GM18868 (cell line): ENCODE measurements around the gene PPIG.
"Not testable (repeated sequence)": the region's sequence is repeated elsewhere in the genome, so short reads cannot be mapped to it uniquely, and the experiment has no call there.

ENCODE experiments used
- ATAC-seq: cut with Tn5 transposase; IDR thresholded peaks from one replicate; pipeline ENCODE4 v1.9.1; 2021; ENCODE audit warnings: mild to moderate bottlenecking, moderate library complexity; ENCODE audit not compliant: unreplicated experiment

The PPIG gene

DNA sequence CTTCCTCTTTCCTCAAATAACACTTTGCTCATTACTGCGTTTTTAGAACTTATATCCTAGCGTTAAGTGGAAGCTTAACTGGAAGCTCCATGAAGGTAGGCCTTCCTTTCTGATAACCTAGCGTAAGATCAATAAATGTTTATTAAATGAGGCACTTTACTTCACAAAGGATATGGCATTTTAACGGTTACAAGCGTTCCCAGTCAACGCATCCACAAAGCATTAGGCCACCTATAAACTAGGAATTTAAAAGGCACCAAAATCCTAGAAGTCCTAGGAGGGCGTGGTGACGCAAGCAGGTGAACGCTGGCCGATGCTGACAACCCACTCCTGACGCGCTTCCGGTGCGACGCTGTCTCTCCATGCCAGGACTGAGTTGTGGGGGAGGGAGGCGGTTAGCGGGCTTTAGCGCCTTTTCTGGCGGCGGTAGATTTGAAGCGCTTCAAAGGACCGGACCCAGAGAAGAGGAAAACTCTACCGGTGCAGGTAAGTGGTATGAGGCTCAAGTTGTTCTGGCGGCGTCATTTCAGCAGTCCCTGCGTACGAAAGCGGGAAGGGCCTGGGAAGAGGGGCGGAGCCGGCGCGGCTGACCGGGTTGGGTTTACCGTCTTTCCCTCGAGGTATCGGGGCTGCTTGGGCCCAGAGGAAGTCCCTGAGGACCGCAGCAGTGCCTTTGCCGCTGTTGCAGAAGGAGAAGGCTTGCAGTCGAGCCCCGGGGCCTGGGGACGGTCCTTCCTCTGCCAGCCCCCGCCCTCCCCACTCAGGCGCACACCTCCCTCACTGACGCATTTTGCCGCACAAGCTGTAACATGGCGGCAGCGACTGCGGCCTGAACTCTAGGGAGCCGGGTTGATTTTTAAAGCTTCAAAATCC is at the start of gene PPIG:
TSS of gene PPIG (plus strand) at position 347 of the 873 bp plus-strand sequence. CDS start 19,691 bp downstream, outside the sequence.
- ATAC-seq = peak; percentile 91

DNA sequence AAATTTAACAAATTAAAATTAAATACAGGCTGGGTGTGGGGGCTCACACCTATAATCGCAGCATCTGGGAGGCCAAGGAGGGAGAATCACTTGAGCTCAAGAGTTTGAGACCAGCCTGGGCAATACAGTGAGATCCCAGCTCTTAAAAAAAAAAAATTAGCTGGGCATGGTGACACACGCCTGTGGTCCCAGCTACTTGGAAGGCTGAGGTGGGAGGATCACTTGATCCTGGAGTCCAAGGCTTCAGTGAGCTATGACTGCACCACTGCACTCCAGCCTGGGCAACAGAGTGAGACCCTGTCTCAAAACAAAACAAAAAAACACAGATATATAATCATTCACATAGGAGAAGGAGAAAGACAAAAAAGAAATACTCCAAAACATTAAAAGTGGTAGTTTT is 44.7 kb upstream of the PPIG start:
- not testable (repeated sequence) for ATAC-seq

DNA sequence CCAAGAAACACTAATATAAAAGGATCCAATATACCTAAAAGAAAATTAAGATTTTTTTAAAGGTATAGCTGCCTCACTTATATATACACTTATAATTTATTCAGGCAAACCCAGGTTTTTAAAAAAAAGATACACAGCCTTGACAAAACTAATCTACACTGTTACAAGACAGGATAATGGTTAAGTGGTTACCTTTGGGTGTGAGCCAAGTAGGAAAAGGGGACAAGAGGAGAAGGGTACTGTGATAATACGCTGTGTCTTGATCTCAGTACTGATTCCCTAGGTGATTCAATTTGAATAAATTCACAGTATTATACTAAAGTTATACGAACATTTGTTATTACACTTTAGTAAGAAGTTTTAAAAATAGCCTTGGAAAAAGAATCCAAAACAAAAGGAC is 44.0 kb upstream of the PPIG start:
- ATAC-seq = no peak

DNA sequence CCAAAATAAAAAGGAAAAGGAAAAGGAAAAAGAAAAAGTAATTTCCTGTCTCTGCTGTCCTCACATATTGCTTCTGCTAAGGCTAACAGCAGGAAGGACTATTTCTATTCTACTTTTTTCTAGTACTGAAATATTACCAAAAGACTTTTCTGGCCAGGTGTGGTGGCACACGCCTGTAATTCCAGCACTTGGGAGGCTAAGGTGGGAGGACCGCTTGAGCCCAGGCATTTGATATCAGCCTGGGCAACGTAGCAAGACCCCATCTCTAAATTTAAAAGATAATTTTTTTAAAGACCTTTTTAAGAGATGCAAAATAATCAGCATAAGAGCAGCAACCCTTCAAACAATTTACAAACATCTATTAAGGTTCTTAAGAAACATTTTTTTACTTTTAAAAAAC is 41.7 kb upstream of the PPIG start:
- ATAC-seq = no peak

DNA sequence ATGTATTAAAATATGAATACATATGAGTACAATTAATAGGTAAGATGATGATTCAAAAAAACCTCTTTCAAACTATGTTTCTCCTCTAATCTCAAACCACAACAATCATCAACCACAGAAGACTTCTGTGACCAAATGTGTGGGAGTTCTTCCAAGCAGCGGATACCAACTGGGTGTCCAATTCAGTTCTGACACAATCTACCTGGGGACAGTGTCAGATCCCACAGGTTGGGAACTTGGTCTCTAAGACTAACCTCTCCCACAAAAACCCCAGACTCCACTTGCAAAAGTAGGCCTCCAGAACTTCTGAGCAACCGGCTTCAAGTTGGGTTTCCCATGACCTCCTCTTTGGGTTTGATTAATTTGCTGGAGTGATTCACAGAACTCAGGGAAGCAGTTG is 37.4 kb upstream of the PPIG start:
- no peak for ATAC-seq

DNA sequence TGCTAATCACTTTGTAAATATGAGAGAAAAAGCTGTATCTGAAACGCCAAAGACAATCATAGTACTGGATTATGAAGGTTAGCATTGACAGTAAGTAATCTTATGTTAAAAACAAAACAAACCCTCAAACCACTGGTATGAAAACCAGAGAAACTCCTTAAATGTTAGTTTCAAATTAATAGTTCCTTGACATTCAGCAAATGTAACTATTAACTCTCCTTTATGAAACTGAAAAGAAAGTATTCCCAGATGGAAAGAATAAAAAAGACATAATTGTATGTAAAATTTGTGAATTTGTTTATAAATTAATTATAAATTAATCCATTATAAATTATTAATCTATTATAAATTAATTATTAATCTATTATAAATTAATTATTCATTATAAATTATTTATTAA is 22.8 kb upstream of the PPIG start:
- no peak for ATAC-seq

DNA sequence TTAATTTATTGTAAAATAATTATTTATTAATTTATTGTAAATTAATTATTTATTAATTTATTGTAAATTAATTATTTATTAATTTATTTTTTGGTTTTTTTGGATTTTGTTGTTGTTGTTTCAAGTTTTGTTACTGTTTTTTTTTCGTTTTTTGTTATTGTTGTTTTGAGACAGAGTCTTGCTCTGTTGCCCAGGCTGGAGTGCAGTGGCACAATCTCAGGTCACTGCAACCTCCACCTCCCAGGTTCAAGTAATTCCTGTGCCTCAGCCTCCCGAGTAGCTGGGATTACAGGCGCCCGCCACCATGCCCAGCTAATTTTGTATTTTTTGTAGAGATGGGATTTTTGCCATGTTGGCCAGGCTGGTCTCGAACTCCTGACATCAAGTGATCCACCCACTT is 22.1 kb upstream of the PPIG start:
- not testable (repeated sequence) for ATAC-seq

DNA sequence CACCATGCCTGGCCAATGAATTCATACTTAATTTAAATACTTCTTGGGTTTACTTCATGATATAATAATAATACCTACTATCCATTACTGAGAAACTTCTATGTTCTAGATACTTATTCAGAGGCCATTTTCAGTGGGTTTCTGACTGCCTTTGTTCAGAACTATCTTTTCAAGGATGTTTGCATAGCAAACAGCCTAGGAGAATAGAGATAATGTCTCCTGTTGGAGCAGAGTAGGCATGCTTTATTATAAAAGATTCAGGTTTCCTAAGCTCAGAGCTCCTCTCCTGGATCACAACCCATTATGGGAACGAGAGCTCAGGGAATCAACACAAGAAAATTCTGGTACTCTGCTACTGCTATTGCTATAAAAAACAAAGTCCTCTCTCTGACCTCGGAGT is 21.6 kb upstream of the PPIG start:
- ATAC-seq = no peak

DNA sequence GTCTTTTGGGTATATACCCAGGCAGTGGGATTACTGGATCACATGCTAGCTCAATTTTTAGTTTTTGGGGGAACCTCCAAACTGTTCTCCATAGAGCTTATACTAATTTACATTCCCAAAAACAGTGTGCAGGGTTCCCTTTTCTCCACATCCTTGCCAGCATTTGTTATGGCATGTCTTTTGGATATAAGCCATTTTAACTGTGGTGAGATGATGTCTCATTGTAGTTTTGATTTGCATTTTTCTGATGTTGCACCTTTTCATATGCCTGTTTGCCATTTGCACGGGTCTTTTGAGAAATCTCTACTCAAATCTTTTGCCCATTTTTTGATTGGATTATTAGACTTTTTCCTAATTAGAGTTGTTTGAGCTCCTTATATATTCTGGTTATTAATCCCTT is 18.5 kb upstream of the PPIG start:
- no peak for ATAC-seq

DNA sequence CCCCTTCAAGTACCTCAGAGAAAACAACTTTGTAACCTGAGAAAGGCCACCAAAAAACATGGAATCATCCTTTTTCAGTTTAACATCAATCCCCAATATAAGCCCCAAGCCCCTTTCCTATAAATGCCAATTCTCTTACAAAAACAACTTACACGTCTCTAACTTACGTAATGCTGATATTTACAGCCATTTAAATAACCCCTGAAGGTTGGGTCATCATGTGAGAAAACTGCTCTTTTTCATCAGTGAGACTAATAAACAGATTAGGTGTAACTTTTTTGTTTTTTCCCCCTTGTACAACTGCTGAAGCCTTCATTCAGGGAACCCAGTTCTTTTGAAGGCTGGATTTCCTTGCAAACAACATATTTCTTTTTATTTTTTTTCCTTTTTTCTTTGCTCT is 14.2 kb upstream of the PPIG start:
- ATAC-seq = no peak

DNA sequence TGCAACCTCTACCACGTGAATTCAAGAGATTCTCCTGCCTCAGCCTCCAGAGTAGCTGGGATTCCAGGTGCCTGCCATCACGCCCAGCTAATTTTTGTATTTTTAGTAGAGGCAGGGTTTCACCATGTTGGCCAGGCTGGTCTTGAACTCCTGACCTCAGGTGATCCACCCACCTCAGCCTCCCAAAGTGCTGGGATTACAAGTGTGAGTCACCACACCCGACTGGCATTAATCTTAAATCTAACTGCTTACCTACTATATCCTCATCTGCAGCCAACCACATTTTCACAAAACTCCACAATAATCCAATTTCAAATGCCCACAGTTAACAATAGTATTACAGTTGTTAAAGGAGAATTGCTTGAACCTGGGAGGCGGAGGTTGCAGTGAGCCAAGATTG is 13.4 kb upstream of the PPIG start:
- ATAC-seq = not testable (repeated sequence)

DNA sequence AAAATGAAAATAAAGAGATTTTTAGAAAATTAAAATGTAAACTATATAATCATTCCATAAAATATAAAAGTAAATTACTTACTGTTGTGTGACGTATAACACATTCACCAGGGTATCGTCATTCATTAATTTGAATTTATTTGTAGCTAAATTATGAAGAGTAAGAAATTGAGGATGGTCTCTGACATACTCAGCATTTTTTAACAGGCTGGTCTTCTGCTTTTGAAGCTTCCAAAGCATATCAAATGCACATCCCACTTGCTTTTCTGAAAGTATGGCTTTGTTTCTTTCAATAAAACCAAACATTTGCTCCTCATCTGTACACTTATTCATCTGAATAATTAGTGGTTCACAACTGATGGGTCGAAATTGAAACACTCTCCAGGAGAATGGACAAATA is 12.6 kb upstream of the PPIG start:
- no peak for ATAC-seq

DNA sequence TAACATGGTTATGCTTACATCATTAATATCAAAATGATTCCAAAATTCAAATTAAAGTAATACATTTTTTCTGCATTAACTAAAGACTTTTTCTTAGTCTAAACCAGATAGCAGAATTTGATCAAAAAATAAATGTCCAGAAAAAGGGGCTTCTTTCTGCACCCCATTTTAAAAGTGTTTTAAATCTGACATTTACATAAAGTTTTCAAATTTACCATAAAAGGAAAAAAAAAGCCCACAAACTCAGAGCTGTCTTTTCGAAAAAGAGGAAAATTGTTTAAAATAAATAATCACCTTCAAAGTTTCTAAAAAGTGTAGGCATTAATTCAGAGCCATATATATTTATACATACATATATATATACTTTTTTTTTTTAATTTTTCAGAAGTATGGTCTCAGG is 12.0 kb upstream of the PPIG start:
- no peak for ATAC-seq

DNA sequence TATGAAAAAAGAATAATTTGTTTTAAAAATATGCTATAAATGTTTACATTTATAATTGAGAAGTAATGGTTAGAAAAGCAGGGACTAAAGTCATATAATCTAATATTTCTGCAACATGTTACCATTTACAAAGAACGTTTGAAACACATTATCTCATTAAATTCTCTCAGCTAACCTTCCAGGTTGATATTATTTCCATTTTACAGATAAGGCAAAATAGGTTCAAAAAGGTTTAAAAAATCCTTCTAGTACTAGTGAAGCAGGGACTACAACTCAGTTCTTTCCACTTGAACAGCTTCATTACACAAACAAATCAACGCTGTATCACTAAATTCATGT is 11.4 kb upstream of the PPIG start:
- no peak for ATAC-seq

DNA sequence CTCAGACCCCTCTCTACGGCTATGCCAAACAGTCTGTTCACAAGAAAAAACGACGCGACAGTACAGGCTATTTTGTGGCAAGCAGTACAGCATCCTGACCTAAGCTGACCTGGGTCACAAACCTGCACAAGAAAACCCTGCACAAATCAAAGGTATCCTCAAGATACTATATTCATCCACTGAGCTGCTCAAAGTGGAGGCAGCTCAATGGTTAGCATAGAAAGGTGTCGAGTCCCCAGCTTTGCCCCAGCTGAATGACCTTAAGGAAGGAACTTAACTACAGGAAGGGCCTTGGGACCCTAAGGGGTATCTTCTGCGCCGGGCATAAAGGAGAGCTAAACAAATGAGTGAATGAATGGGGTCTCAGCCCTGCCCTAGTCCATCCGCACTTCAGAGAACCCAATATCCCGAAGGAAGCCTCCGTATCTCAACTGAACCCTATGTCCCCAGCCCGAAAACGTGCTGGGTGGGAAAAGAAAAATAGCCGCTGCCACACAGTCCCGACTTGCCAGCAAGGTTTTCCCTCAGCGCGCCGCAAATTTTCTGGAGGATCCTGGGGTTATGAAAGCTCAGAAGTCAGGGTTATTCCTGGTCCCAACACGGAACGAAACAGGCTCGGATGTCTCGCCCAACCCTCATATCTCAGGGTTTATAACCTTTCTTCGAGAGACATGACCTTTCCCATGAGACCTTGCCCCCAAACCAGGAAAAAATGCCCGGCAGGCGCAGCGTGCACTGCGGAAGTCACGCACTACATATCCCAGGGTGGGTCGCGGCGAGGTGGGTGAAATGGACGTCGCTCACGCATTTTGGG is 10.8 kb upstream of the PPIG start, which contains the start of gene FASTKD1:
TSS of gene FASTKD1 (minus strand) at position 706 of the 814 bp plus-strand sequence. CDS start 1,836 bp downstream, outside the sequence.
- peak; percentile 99 for ATAC-seq

DNA sequence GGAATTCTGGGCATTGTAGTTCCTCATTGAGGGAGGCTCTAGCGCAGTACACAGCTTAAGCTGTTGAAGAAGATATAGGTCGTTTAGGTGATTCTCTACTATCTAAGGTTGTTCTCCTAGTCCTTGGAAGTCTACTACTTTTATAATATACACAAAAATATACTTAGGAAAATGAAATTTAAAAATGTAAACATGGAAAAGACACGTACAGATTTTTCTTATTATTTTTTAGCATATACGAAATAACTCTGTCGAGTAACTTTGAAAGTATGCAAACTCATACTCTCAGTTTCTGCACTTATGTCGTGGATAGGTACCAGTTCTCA is 10.2 kb upstream of the PPIG start:
- ATAC-seq = peak; percentile 6

DNA sequence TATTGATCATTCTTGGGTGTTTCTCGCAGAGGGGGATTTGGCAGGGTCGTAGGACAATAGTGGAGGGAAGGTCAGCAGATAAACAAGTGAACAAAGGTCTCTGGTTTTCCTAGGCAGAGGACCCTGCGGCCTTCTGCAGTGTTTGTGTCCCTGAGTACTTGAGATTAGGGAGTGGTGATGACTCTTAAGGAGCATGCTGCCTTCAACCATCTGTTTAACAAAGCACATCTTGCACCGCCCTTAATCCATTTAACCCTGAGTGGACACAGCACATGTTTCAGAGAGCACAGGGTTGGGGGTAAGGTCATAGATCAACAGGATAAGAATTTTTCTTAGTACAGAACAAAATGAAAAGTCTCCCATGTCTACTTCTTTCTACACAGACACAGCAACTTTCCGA is 9.6 kb upstream of the PPIG start:
- not testable (repeated sequence) for ATAC-seq

DNA sequence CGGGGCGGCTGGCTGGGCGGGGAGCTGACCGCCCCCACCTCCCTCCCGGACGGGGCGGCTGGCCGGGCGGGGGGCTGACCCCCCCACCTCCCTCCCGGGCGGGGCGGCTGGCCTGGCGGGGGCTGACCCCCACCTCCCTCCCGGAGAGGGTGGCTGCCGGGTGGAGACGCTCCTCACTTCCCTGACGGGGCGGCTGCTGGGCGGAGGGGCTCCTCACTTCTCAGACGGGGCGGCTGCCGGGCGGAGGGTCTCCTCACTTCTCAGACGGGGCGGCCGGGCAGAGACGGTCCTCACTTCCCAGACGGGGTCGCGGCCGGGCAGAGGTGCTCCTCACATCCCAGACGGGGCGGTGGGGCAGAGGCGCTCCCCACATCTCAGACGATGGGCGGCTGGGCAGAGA is 8.9 kb upstream of the PPIG start:
- ATAC-seq = not testable (repeated sequence)

DNA sequence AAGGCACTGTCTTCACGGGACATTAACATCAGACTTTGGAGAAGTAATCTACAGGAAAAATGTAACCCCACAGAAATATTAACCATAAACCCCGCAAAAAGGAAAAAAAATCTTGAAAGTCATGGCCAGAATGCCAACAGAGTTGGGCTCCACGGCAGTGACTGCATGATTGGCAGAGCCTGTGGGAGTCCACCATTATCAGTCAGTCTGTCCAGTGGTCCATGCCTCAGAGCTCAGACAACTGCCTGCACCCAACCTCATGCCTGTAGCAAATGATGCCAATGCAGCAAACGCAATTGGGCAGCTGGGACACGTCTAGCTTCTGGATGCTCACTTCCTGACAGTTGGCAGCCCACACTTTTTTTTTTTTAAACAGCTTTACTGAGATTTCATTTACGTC is 5.1 kb upstream of the PPIG start:
- ATAC-seq = no peak

DNA sequence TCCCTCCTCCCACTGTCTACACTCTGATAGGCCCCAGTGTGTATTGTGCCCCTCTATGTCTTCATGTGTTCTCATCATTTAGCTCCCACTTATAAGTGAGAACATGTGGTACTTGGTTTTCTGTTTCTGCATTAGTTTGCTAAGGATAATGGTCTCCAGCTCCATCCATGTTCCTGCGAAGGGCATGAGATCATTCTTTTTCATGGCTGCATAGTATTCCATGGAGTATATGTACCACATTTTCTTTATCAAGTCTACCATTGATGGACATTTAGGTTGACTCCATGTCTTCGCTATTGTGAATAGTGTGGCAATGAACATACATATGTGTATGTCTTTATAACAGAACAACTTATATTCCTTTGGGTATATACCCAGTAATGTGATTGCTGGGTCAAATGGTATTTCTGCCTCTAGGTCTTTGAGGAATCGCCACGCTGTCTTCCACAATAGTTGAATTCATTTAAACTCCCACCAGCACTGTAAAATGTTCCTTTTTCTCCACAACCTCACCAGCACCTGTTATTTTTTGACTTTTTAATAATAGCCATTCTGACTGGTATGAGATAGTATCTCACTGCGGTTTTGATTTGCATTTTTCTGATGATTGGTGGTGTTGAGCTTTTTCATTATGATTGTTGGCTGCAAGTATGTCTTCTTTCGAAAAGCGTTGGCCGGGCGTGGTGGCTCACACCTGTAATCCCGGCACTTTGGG is 1.4 kb upstream of the PPIG start:
- not testable (repeated sequence) for ATAC-seq

DNA sequence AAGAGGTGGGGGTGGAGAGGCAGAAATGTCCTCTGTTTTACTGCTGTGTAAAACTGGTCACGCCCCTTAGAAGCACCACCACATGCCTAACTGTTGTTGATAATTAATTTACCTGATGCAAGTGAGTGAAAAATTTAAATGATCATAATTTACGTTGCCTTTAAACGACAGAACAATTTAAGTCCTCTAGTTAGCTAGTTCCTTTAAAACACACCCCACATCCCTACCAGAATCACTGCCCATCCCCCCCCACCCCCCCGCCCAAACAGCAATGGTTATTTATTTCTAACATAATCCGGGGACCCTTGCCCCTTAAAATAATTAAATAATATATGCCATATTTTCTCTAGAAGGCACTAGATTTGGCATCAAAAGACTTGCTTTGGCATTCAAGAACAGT is 633 bp upstream of the PPIG start:
- ATAC-seq = no peak

DNA sequence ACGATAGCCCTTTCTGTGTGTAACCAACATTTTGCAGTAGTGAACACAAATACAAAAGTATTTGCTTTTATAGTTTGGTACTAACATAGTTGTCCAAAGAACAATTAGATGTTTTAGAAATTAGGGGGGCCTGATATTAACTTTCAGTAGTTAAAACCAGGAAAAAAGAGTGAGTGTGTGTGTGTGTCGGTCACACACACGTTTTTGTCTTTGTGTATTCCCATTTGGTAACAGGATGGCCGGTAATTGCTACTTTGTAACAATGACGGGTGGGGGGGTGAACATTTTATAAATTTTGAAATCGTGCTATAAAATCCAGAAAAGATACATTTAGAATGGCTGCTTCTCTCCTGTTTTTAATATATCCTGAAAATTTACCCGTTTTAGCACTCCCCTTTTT is 1.5 kb downstream of the PPIG start:
- no peak for ATAC-seq
